Endothelial cell (in vitro differentiated cells): ENCODE results near the gene TTC27. TPM values are rescaled to one million over a fixed set of nuclear protein-coding genes. Genes with fewer than 3 reads are reported as not detected.

Experiments
- DNase-seq: peaks from one replicate; pipeline ENCODE4 v3.0.0; 2021; ENCODE audit warnings: low spot score
- H3K27ac Mint-ChIP-seq: one replicate; pipeline ENCODE4 v1.8.0; 2021; ENCODE audit warnings: mixed read lengths, inconsistent platforms; ENCODE audit not compliant: unreplicated experiment
- H3K27me3 Mint-ChIP-seq: one replicate; pipeline ENCODE4 v1.8.0; 2021; ENCODE audit warnings: mild to moderate bottlenecking, moderate library complexity, mixed read lengths, inconsistent platforms; ENCODE audit not compliant: unreplicated experiment
- H3K36me3 Mint-ChIP-seq: one replicate; pipeline ENCODE4 v1.8.0; 2021; ENCODE audit warnings: mild to moderate bottlenecking, low read depth, mixed read lengths, inconsistent platforms; ENCODE audit not compliant: unreplicated experiment
- H3K4me1 Mint-ChIP-seq: one replicate; pipeline ENCODE4 v1.8.0; 2021; ENCODE audit warnings: mild to moderate bottlenecking, mixed read lengths, inconsistent platforms; ENCODE audit not compliant: unreplicated experiment
- H3K4me3 Mint-ChIP-seq: one replicate; pipeline ENCODE4 v1.8.0; 2021; ENCODE audit warnings: mild to moderate bottlenecking, mixed read lengths, inconsistent platforms; ENCODE audit not compliant: unreplicated experiment
- H3K9me3 Mint-ChIP-seq: one replicate; pipeline ENCODE4 v1.8.0; 2021; ENCODE audit warnings: mixed read lengths, inconsistent platforms; ENCODE audit not compliant: unreplicated experiment
- total RNA-seq: library from RNA; stranded (reverse); fragmentation: NEBNext Ultra II Directional; extraction: Animal tissue kit (Norgen Biotek cat#: 25700); gene quantifications from one replicate; pipeline ENCODE4 v1.2.1, GENCODE V29; 2021; ENCODE audit not compliant: unreplicated experiment
- TF ChIP-seq, protein P1 (sequence below): fragments of 200-600 bp; sonication (generic); IDR thresholded peaks from one replicate; pipeline ENCODE4 v1.5.0; 2021; ENCODE audit warnings: antibody characterized with exemption; ENCODE audit not compliant: unreplicated experiment

Gene TTC27
- total RNA-seq, 1 donor from 2014 or later, result 12.7 TPM

- H3K4me3 Mint-ChIP-seq, result no peak overlapping the region
- peaks cover 5% of the 10 kb centered on the region for H3K4me1 Mint-ChIP-seq
- no peaks in the 10 kb centered on the region for H3K36me3 Mint-ChIP-seq
- TF ChIP-seq, protein P1, sequence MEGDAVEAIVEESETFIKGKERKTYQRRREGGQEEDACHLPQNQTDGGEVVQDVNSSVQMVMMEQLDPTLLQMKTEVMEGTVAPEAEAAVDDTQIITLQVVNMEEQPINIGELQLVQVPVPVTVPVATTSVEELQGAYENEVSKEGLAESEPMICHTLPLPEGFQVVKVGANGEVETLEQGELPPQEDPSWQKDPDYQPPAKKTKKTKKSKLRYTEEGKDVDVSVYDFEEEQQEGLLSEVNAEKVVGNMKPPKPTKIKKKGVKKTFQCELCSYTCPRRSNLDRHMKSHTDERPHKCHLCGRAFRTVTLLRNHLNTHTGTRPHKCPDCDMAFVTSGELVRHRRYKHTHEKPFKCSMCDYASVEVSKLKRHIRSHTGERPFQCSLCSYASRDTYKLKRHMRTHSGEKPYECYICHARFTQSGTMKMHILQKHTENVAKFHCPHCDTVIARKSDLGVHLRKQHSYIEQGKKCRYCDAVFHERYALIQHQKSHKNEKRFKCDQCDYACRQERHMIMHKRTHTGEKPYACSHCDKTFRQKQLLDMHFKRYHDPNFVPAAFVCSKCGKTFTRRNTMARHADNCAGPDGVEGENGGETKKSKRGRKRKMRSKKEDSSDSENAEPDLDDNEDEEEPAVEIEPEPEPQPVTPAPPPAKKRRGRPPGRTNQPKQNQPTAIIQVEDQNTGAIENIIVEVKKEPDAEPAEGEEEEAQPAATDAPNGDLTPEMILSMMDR, result no peak
- H3K27me3 Mint-ChIP-seq, result no peaks in the 10 kb centered on the region
- no peak overlapping the region for H3K27ac Mint-ChIP-seq
- no peaks in the 10 kb centered on the region for H3K9me3 Mint-ChIP-seq
- DNase-seq, result no peak
These were observed 87.6 kb downstream of the TTC27 start for GRCh38 chr2:32715391-32715841.

- Mint-ChIP-seq H3K4me3 (no peak overlapping the region), H3K4me1 (peaks cover 5% of the 10 kb centered on the region), H3K36me3 (no peaks in the 10 kb centered on the region), H3K27ac (no peak overlapping the region), H3K27me3 (no peaks in the 10 kb centered on the region), H3K9me3 (no peaks in the 10 kb centered on the region)
- no peak for DNase-seq
- TF ChIP-seq, protein P1, result no peak
These were observed 88.1 kb downstream of the TTC27 start for GRCh38 chr2:32715981-32716380.

DNA sequence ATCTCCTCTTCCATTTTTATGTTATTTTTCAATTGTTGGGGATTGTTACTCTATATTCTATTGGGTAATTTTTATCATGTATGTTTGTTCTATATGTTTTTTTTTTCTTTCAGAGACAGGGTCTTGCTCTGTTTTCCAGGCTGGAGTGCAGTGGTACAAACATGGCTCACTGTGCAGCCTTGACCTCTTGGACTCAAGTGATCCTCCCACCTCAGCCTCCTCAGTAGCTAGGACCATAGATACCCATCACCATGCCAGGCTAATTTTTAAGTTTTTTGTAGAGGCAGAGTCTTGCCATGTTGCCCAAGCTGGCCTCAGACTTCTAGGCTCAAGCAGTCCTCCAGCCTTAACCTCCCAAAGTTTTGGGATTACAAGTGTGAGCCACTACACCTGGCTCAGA lies 88.7 kb downstream of the TTC27 start:
- Mint-ChIP-seq H3K27me3 (no peaks in the 10 kb centered on the region), H3K4me1 (peaks cover 5% of the 10 kb centered on the region), H3K4me3 (no peak overlapping the region), H3K27ac (no peak overlapping the region), H3K36me3 (no peaks in the 10 kb centered on the region), H3K9me3 (no peaks in the 10 kb centered on the region)
- TF ChIP-seq, protein P1, result no peak
- DNase-seq, result no peak

DNA sequence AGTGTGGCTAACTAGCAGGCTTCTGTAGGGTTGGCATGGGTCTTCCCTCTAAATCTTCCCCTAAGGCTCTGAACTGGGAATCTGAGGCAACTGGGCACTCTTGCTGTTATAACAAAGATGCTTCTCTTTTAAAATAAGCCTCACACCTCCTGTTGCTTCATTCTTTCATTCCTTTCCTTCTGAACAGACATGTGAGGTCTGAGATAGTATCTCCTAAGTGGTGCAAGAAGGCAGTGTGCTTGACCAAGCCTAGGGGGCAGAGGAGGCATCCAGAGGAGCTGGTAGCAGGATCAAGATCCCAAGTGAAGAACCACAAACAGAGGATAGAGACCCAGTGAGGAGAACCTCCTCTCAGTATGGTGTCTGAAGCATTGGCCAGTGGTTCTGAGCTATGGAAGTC lies 90.9 kb downstream of the TTC27 start:
- TF ChIP-seq, protein P1, result no peak
- no peak overlapping the region for H3K27ac Mint-ChIP-seq
- H3K4me3 Mint-ChIP-seq, result no peak overlapping the region
- no peaks in the 10 kb centered on the region for H3K27me3 Mint-ChIP-seq
- H3K36me3 Mint-ChIP-seq, result peaks cover 8% of the 10 kb centered on the region
- DNase-seq, result no peak
- H3K9me3 Mint-ChIP-seq, result no peaks in the 10 kb centered on the region
- H3K4me1 Mint-ChIP-seq, result peaks cover 12% of the 10 kb centered on the region

DNA sequence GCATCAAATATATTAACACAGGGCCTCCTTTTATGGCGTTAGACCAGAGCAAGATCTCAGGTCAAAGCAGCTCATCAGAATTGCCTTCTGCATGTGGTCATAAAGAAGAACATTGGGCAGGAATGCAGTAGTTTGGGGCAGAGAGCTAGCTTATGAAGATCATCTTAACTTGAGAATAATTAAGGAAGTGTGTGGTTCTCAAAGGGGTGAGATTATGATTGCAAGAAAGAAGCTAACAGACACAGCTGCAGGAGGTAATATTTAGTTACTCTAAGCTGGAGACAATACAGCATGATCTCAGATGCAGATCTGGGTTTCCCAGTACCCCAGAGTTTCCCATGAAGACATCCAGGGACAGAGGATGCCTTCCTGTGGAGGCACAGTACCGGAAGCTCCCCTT lies 91.6 kb downstream of the TTC27 start:
- TF ChIP-seq, protein P1, result no peak
- Mint-ChIP-seq H3K27ac (no peak overlapping the region), H3K4me1 (peaks cover 12% of the 10 kb centered on the region), H3K36me3 (peaks cover 11% of the 10 kb centered on the region), H3K9me3 (no peaks in the 10 kb centered on the region), H3K27me3 (no peaks in the 10 kb centered on the region), H3K4me3 (no peak overlapping the region)
- DNase-seq, result no peak
